RPMI7951 (cell line): Measurements from ENCODE around the gene NELL2. TPM values are rescaled to one million over a fixed set of nuclear protein-coding genes. Genes with fewer than 3 reads are reported as not detected.
"Not testable (repeated sequence)": the region's sequence is repeated elsewhere in the genome, so short reads cannot be mapped to it uniquely, and the experiment has no call there.

Source experiments
- DNase-seq: peaks from one replicate; pipeline ENCODE4 v3.0.0-alpha.2; 2012; ENCODE audit warnings: low read depth
- total RNA-seq: library from RNA; depleted of rRNA; stranded (reverse); fragments of >200 nt; shearing (Covaris generic); gene quantifications from 2 replicates; pipeline ENCODE4 v1.2.3, GENCODE V29; 2014

The NELL2 gene
- total RNA-seq, 1 experiment from 2014 or later = under 0.01 TPM

- DNase-seq = no peak
Observed at GRCh38 chr12:44847888-44848702, 28.0 kb downstream of the NELL2 start.

- DNase-seq = no peak
Observed at GRCh38 chr12:44847403-44847802, 28.7 kb downstream of the NELL2 start.

GRCh38 chr12:44846826-44847225 is 29.3 kb downstream of the NELL2 start:
- no peak for DNase-seq

GRCh38 chr12:44842669-44843068 is 33.4 kb downstream of the NELL2 start:
- no peak for DNase-seq

DNA sequence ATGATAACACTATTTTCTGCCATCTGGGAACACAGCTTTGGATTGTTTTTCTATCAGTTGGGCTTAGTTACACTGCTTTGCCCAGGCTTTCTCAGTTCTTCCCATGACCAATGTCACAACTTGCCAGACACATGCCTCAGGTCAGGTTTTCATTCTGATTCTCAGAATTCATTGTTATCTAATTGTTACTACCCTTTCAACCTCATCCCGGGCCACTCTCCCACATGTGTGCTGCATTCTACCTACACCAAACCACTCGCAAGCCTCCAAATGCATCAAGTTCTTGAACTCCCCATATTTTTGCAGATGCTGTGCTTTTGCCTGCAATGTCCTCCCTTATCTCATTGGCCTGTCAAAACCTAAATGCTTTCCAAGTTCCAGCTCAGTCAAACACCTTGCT is 36.3 kb downstream of the NELL2 start:
- DNase-seq = no peak

- DNase-seq = no peak
Observed at GRCh38 chr12:44837114-44837755, 38.9 kb downstream of the NELL2 start.

DNA sequence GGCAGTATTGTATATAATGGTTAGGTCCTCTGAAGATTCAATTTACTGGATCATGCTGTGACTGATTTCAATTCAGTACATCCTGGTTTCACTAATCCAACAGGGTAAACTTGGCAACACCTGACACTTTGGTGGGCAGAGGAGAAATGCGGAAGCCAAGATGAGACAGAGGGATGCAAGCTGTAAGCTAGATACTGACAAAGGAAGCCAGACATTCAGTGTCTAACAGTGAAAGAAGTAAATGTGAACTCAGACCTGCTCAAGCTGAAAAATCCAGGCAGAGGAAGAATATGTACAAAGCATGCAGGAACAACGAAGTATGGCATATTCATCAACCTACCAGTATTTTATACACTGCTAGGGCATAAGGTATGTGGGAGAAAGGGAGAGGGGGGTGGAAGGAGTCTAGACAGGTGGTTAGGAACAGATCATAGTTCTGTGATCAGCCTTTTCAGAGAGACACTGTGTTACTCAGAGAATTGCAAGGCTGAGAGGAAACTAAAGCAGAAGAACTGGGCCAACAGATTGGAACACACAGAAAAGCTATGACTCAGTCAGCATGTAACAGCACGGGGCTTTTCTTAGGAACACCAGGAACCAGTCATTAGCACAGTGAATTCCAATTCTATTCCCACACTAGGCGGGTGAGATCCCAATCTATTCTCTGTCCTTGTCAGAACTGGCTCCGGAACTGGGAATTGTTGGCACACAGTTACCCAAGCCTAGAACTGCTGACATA is 40.3 kb downstream of the NELL2 start:
- no peak for DNase-seq

- not testable (repeated sequence) for DNase-seq
Observed at GRCh38 chr12:44834996-44835395, 41.1 kb downstream of the NELL2 start.

GRCh38 chr12:44833561-44833960 is 42.6 kb downstream of the NELL2 start:
- no peak for DNase-seq

GRCh38 chr12:44830566-44831055 is 45.5 kb downstream of the NELL2 start:
- no peak for DNase-seq

- DNase-seq = no peak
Observed at GRCh38 chr12:44829045-44829444, 47.1 kb downstream of the NELL2 start.

GRCh38 chr12:44827832-44828438 is 48.2 kb downstream of the NELL2 start:
- no peak for DNase-seq

GRCh38 chr12:44821702-44822101 is 54.4 kb downstream of the NELL2 start:
- not testable (repeated sequence) for DNase-seq

DNA sequence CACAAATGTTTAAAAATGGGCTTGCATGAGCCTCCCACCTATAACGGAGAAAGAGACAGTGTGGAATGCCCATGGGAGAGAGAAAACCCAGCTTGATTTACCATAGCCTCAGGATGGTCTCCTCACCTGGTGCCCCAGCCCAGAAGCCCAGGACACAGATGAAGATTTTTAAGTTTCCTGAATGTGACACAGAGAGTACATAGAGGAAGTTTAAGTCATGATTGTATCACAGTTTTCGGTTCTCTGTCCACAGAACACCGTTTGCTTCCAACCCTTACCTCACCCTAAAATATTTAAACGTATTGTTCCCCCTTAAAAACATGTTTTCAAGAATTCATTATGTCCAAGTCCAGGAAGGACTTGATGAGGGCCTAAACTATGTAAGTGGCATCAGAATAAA is 56.2 kb downstream of the NELL2 start:
- no peak for DNase-seq

DNA sequence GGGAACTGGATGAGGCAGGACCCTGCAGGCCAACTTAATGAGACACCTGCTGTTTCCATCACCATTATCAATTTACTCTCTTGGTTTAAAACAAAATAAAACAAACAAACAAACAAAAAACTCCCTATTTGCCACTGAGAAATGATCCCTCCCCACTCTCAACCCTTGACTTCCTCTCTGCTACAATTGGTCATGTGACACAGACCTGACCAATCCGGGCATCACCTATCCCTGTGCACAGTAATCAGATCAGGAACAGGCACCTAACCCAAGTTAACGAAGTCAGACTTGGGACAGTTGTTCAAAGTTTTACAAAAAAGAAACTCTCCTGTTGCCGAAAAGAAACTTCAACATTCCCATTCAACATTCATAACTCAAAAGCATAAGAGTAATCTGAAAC is 58.4 kb downstream of the NELL2 start:
- DNase-seq = no peak

GRCh38 chr12:44816446-44817017 is 59.6 kb downstream of the NELL2 start:
- DNase-seq = no peak

GRCh38 chr12:44812062-44812461 is 64.1 kb downstream of the NELL2 start:
- no peak for DNase-seq

DNA sequence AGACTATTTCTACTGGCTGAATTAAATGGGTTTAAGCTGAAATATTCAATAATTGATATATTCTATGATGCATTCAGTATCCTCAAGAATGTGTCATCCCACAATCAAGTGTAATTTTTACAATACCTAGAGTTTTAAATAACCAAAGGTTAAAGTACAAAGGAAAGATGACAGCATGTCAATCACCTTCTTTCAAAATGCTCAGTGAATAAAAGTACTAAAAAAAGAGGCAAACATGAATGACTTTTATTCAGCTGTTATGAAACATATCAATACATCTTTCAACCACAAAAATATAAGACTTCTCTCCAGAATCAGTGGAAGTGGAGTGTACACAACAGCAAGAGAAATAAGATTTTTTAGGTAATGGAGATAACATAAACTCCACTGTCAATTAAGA is 72.0 kb downstream of the NELL2 start:
- no peak for DNase-seq

DNA sequence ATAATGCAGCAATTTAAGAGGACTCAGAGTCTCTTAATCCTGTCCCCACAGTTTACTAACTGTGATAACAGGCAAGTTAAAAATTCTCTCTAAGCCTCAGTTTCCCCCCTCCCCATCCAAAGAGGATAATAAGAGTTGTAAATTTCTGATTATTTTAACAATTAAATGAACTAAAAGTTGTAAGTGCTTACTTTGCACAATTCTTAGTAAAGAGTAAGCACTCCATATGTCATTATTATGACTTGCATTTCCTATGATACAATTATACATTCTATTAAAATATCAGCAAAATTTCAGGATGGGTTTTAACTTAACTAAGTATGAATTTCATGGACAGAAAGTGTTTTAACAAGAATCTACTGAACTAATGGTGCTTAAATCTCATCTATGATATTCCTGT is 80.1 kb downstream of the NELL2 start:
- no peak for DNase-seq

- no peak for DNase-seq
Observed at GRCh38 chr12:44788731-44789130, 87.4 kb downstream of the NELL2 start.

DNA sequence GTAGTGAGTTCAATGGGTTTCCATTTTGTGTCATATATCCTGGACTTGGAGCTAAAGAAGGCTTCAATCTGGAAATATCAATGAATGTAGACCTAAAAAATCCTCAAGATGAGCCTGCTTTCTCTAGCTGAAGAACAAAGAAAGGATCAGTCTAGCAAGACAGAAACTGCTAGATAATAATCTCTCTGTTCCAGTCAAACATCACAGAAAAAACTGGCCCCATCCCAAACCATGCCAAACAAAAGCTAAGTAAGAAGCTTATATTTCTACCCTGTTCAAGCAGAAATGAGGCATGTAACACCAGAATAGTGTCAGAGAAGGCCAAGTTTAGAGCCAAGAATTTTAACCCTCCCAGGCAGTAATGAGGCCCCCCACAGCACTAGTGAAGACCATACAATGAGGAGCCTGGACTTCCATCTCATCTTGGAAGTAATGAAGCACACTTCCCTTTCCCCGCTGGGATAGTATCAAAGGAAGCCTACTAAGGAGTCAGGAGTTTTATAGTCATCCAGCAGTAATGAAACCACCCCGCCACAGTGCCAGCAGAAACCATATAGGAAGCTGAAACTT is 95.8 kb downstream of the NELL2 start:
- DNase-seq = no peak
